HL-60 (cell line): ENCODE data around the gene STX2.

ENCODE experiments used
- DNase-seq, 2 experiments: peaks; one replicate each; pipeline ENCODE4 v3.0.0-alpha.2; 2010 to 2020; ENCODE audit warnings: low read depth in 1 of 2, low spot score in 1 of 2
- H3K27ac ChIP-seq: fragments of 250-450 bp; sonication (Bioruptor Pico); replicated peaks from 2 replicates; pipeline ENCODE4 v1.5.1; 2020; ENCODE audit warnings: mild to moderate bottlenecking, moderate library complexity
- H3K27me3 ChIP-seq: fragments of 250-450 bp; sonication (Bioruptor Pico); 2 replicates; pipeline ENCODE4 v1.5.1; 2021; ENCODE audit warnings: mild to moderate bottlenecking, moderate library complexity; ENCODE audit not compliant: insufficient read depth, poor library complexity, severe bottlenecking
- H3K4me3 ChIP-seq: replicated peaks from 2 replicates; pipeline ENCODE4 v1.5.1; 2011; ENCODE audit warnings: mild to moderate bottlenecking, control low read depth, low read length; ENCODE audit not compliant: insufficient read depth
- CTCF ChIP-seq: IDR thresholded peaks from one replicate; pipeline ENCODE4 v1.5.1; 2011; ENCODE audit warnings: low read length, control low read depth, inconsistent platforms; ENCODE audit not compliant: insufficient read depth
- GABPA ChIP-seq: IDR thresholded peaks from 2 replicates; pipeline ENCODE4 v1.6.1; 2012; ENCODE audit warnings: low read depth
- POLR2AphosphoS5 ChIP-seq: IDR thresholded peaks from 2 replicates; pipeline ENCODE4 v1.6.1; 2012; ENCODE audit warnings: low read depth
- REST ChIP-seq: IDR thresholded peaks from 2 replicates; pipeline ENCODE4 v1.6.1; 2012; ENCODE audit warnings: low read depth; ENCODE audit not compliant: insufficient replicate concordance
- SPI1 ChIP-seq: IDR thresholded peaks from 2 replicates; pipeline ENCODE4 v1.6.1; 2012; ENCODE audit warnings: low read depth, mild to moderate bottlenecking, borderline replicate concordance

The STX2 gene

GRCh38 chr12:130880411-130880885 is 41.4 kb upstream of the STX2 start:
- H3K27me3 ChIP-seq, result peaks cover 2% of the 10 kb centered on the region
- DNase-seq, result no peak
- no peak overlapping the region for H3K27ac ChIP-seq
- no peak overlapping the region for H3K4me3 ChIP-seq
- TF ChIP-seq SPI1, result no peak

- Histone ChIP-seq H3K27ac (no peak overlapping the region), H3K4me3 (no peak overlapping the region), H3K27me3 (peaks cover 2% of the 10 kb centered on the region)
- TF ChIP-seq SPI1 (no peak), REST (no peak), POLR2AphosphoS5 (no peak), CTCF (no peak), GABPA (no peak)
- DNase-seq, result no peak
These were observed 40.8 kb upstream of the STX2 start for GRCh38 chr12:130879781-130880389.

- no peak overlapping the region for H3K27ac ChIP-seq
These were observed 40.2 kb upstream of the STX2 start for GRCh38 chr12:130879212-130879686.

More at GRCh38 chr12:130879212-130879686, 40.2 kb upstream of the STX2 start:
- peaks cover 2% of the 10 kb centered on the region for H3K27me3 ChIP-seq
- H3K4me3 ChIP-seq, result no peak overlapping the region
- TF ChIP-seq REST (no peak), CTCF (no peak), SPI1 (no peak), POLR2AphosphoS5 (no peak), GABPA (no peak)
- DNase-seq, result peak in 1 of 2 experiments; percentile 3
